H9 (cell line): ENCODE measurements around the gene DCUN1D4. TPM values are rescaled to one million over a fixed set of nuclear protein-coding genes. Genes with fewer than 3 reads are reported as not detected.

Experiments used
- DNase-seq: peaks from one replicate; pipeline ENCODE4 v3.0.0-alpha.2; 2017
- H2AFZ ChIP-seq: one replicate; pipeline ENCODE4 v1.6.1; 2013; ENCODE audit warnings: mild to moderate bottlenecking, low read length, control low read depth, moderate library complexity
- H2AK5ac ChIP-seq: 2 replicates; pipeline ENCODE4 v1.6.1; 2013; ENCODE audit warnings: low read length, control low read depth, mixed read lengths; ENCODE audit not compliant: insufficient read length
- H2BK120ac ChIP-seq: one replicate; pipeline ENCODE4 v1.6.1; 2013; ENCODE audit warnings: low read depth, mild to moderate bottlenecking, low read length, control low read depth, inconsistent platforms; ENCODE audit not compliant: poor library complexity, severe bottlenecking
- H2BK12ac ChIP-seq: 2 replicates; pipeline ENCODE4 v1.6.1; 2013; ENCODE audit warnings: low read length, control low read depth, mixed read lengths, low read depth; ENCODE audit not compliant: insufficient read length
- H2BK15ac ChIP-seq: 2 replicates; pipeline ENCODE4 v1.6.1; 2013; ENCODE audit warnings: low read depth, low read length, control low read depth
- H2BK20ac ChIP-seq: one replicate; pipeline ENCODE4 v1.6.1; 2013; ENCODE audit warnings: low read depth, mild to moderate bottlenecking, low read length, control low read depth, inconsistent platforms; ENCODE audit not compliant: poor library complexity, severe bottlenecking
- H2BK5ac ChIP-seq: 2 replicates; pipeline ENCODE4 v1.6.1; 2013; ENCODE audit warnings: low read length, control low read depth, mixed read lengths; ENCODE audit not compliant: insufficient read length
- H3K14ac ChIP-seq: 2 replicates; pipeline ENCODE4 v1.6.1; 2013; ENCODE audit warnings: low read length, control low read depth; ENCODE audit not compliant: insufficient read depth
- H3K18ac ChIP-seq: 2 replicates; pipeline ENCODE4 v1.6.1; 2013; ENCODE audit warnings: low read depth, mild to moderate bottlenecking, mixed read lengths, low read length, control low read depth; ENCODE audit not compliant: insufficient read length
- H3K23ac ChIP-seq: 2 replicates; pipeline ENCODE4 v1.6.1; 2013; ENCODE audit warnings: low read length, control low read depth, mixed read lengths, low read depth; ENCODE audit not compliant: insufficient read length
- H3K23me2 ChIP-seq: 2 replicates; pipeline ENCODE4 v1.6.1; 2013; ENCODE audit warnings: low read depth, mild to moderate bottlenecking, mixed read lengths, low read length, control low read depth; ENCODE audit not compliant: insufficient read length, poor library complexity, severe bottlenecking
- H3K27ac ChIP-seq: 2 replicates; pipeline ENCODE4 v1.5.1; 2013; ENCODE audit warnings: low read length, control low read depth, mixed read lengths, low read depth; ENCODE audit not compliant: insufficient read length
- H3K27me3 ChIP-seq: 2 replicates; pipeline ENCODE4 v1.6.1; 2013; ENCODE audit warnings: low read length, control low read depth, inconsistent platforms; ENCODE audit not compliant: insufficient read depth
- H3K4ac ChIP-seq: 2 replicates; pipeline ENCODE4 v1.6.1; 2013; ENCODE audit warnings: low read depth, mild to moderate bottlenecking, control low read depth, inconsistent platforms, low read length, moderate library complexity
- H3K4me1 ChIP-seq: 2 replicates; pipeline ENCODE4 v1.6.1; 2013; ENCODE audit warnings: low read length, control low read depth, inconsistent platforms; ENCODE audit not compliant: insufficient read depth
- H3K4me2 ChIP-seq: 2 replicates; pipeline ENCODE4 v1.6.1; 2013; ENCODE audit warnings: low read length, control low read depth, mixed read lengths; ENCODE audit not compliant: insufficient read length, insufficient read depth
- H3K56ac ChIP-seq: 2 replicates; pipeline ENCODE4 v1.6.1; 2013; ENCODE audit warnings: low read depth, mild to moderate bottlenecking, mixed read lengths, low read length, control low read depth; ENCODE audit not compliant: insufficient read length
- H3K79me1 ChIP-seq: 2 replicates; pipeline ENCODE4 v1.6.1; 2013; ENCODE audit warnings: low read depth, mild to moderate bottlenecking, moderate library complexity, low read length, control low read depth, inconsistent platforms; ENCODE audit not compliant: insufficient read depth, poor library complexity, severe bottlenecking
- H3K79me2 ChIP-seq: 2 replicates; pipeline ENCODE4 v1.6.1; 2013; ENCODE audit warnings: low read length, control low read depth, inconsistent platforms; ENCODE audit not compliant: insufficient read depth
- H3K9ac ChIP-seq: 2 replicates; pipeline ENCODE4 v1.6.1; 2013; ENCODE audit warnings: low read length, control low read depth, mixed read lengths; ENCODE audit not compliant: insufficient read length; ENCODE audit errors: extremely low read depth
- H3K9me3 ChIP-seq: one replicate; pipeline ENCODE4 v1.6.1; 2013; ENCODE audit warnings: low read depth, low read length, inconsistent platforms; ENCODE audit not compliant: control insufficient read depth
- H3T11ph ChIP-seq: one replicate; pipeline ENCODE4 v1.6.1; 2013; ENCODE audit warnings: mild to moderate bottlenecking, low read length, control low read depth, inconsistent platforms
- H4K20me1 ChIP-seq: one replicate; pipeline ENCODE4 v1.6.1; 2013; ENCODE audit not compliant: control insufficient read depth, insufficient read length, insufficient read depth
- H4K5ac ChIP-seq: 2 replicates; pipeline ENCODE4 v1.6.1; 2013; ENCODE audit warnings: low read depth, mild to moderate bottlenecking, mixed read lengths, low read length, control low read depth; ENCODE audit not compliant: insufficient read length
- H4K8ac ChIP-seq: replicated peaks from 2 replicates; pipeline ENCODE4 v1.6.1; 2013; ENCODE audit warnings: low read length, control low read depth, mixed read lengths, low read depth; ENCODE audit not compliant: insufficient read length
- H4K91ac ChIP-seq: 2 replicates; pipeline ENCODE4 v1.6.1; 2013; ENCODE audit warnings: low read depth, mild to moderate bottlenecking, moderate library complexity, mixed read lengths, low read length, control low read depth; ENCODE audit not compliant: insufficient read length
- H3K27ac Mint-ChIP-seq, 3 experiments: 2 replicates in 2 of 3; 3 replicates in 1 of 3; pipeline ENCODE4 v1.8.0; 2020 to 2021; ENCODE audit warnings: mixed read lengths in 3 of 3, mild to moderate bottlenecking in 1 of 3, moderate library complexity in 1 of 3
- H3K27me3 Mint-ChIP-seq: 2 replicates; pipeline ENCODE4 v1.8.0; 2021; ENCODE audit warnings: low read depth, mild to moderate bottlenecking, moderate library complexity, mixed read lengths
- H3K36me3 Mint-ChIP-seq, 3 experiments: 2 replicates in 2 of 3; 3 replicates in 1 of 3; pipeline ENCODE4 v1.8.0; 2020 to 2021; ENCODE audit warnings: low read depth in 3 of 3, mixed read lengths in 3 of 3; ENCODE audit not compliant: insufficient read depth in 1 of 3
- H3K4me1 Mint-ChIP-seq, 2 experiments: 2 replicates each; pipeline ENCODE4 v1.8.0; 2020; ENCODE audit warnings: mixed read lengths in 2 of 2
- H3K4me3 Mint-ChIP-seq, 2 experiments: 2 replicates in 1 of 2; 3 replicates in 1 of 2; pipeline ENCODE4 v1.8.0; 2020 to 2021; ENCODE audit warnings: mild to moderate bottlenecking in 2 of 2, mixed read lengths in 2 of 2, moderate library complexity in 1 of 2
- H3K9me3 Mint-ChIP-seq, 2 experiments: 2 replicates in 1 of 2; 3 replicates in 1 of 2; pipeline ENCODE4 v1.8.0; 2020; ENCODE audit warnings: mild to moderate bottlenecking in 2 of 2, mixed read lengths in 2 of 2, moderate library complexity in 1 of 2
- CTCF ChIP-seq: fragments of 200-600 bp; sonication (generic); conservative IDR thresholded peaks from 3 replicates; pipeline ENCODE4 v1.8.0; 2021; ENCODE audit warnings: antibody characterized with exemption, mild to moderate bottlenecking
- WGBS: extraction: QIAGEN DNeasy Blood & Tissue Kit; methylation state at CpG from one replicate; pipeline ENCODE4 v1.1.7; 2013; ENCODE audit warnings: missing lambda C conversion rate, low lambda C conversion rate, mixed read lengths; ENCODE audit not compliant: insufficient read length; ENCODE audit errors: extremely low coverage; 5-methylcytosine and 5-hydroxymethylcytosine counted together
- total RNA-seq: library from RNA; stranded (reverse); gene quantifications from 2 replicates; pipeline ENCODE4 v1.2.1, GENCODE V29; 2021

The DCUN1D4 gene
- total RNA-seq, 1 experiment from 2014 or later, result 46.7 TPM

GRCh38 chr4:51836549-51836948, 6.4 kb upstream of the DCUN1D4 start:
- Mint-ChIP-seq H3K36me3 (no peaks in the 10 kb centered on the region), H3K4me3 (no peak overlapping the region), H3K27me3 (peaks cover 18% of the 10 kb centered on the region), H3K4me1 (no peaks in the 10 kb centered on the region), H3K9me3 (no peaks in the 10 kb centered on the region), H3K27ac (0 out of 7 replicates have a peak overlapping the region, but pooled peaks of 1 of the 3 experiments have one; percentile 4)
- H3T11ph ChIP-seq, result no peak overlapping the region
- no peak for DNase-seq
- no peak overlapping the region for H2BK12ac ChIP-seq
- H4K20me1 ChIP-seq, result no peaks in the 10 kb centered on the region
- no peak overlapping the region for H2BK5ac ChIP-seq
- no peaks in the 10 kb centered on the region for H3K79me2 ChIP-seq
- H3K9me3 ChIP-seq, result no peaks in the 10 kb centered on the region
- no peak overlapping the region for H3K4ac ChIP-seq
- no peak overlapping the region for H4K8ac ChIP-seq
- no peak overlapping the region for H2BK120ac ChIP-seq
- no peaks in the 10 kb centered on the region for H3K23me2 ChIP-seq
- H2AFZ ChIP-seq, result no peak overlapping the region
- no peak overlapping the region for H3K14ac ChIP-seq
- H3K56ac ChIP-seq, result no peak overlapping the region
- H3K9ac ChIP-seq, result no peak overlapping the region
- H3K27ac ChIP-seq, result no peak overlapping the region
- no peak overlapping the region for H3K23ac ChIP-seq
- no peak overlapping the region for H4K91ac ChIP-seq
- no peak overlapping the region for H2AK5ac ChIP-seq
- no CpG with 5 or more reads among the region's 4 CpGs for WGBS
- H3K27me3 ChIP-seq, result no peaks in the 10 kb centered on the region
- H3K79me1 ChIP-seq, result no peaks in the 10 kb centered on the region
- H3K4me1 ChIP-seq, result no peaks in the 10 kb centered on the region
- TF ChIP-seq CTCF, result no peak
- H2BK15ac ChIP-seq, result no peak overlapping the region
- no peak overlapping the region for H4K5ac ChIP-seq
- no peak overlapping the region for H3K4me2 ChIP-seq
- no peak overlapping the region for H3K18ac ChIP-seq
- H2BK20ac ChIP-seq, result no peak overlapping the region
